Neutrophil (primary cell): Measurements from ENCODE around the gene ABLIM3.

Source experiments
- H3K27ac ChIP-seq: fragments of 200-600 bp; sonication (generic); 2 replicates; pipeline ENCODE4 v1.5.1; 2016; ENCODE audit warnings: mild to moderate bottlenecking, moderate library complexity
- H3K27me3 ChIP-seq: fragments of 200-600 bp; sonication (generic); 2 replicates; pipeline ENCODE4 v1.6.0; 2016; ENCODE audit warnings: mild to moderate bottlenecking
- H3K36me3 ChIP-seq: fragments of 200-600 bp; sonication (generic); 2 replicates; pipeline ENCODE4 v1.5.1; 2017
- H3K4me1 ChIP-seq, 2 experiments: fragments of 200-600 bp in 1 of 2; sonication (generic) in 1 of 2; 1 replicate in 1 of 2; 2 replicates in 1 of 2; pipeline versions ENCODE4 v1.5.1 to v1.6.1; 2013 to 2016; ENCODE audit warnings: low read depth in 1 of 2, low read length in 1 of 2, mild to moderate bottlenecking in 1 of 2, moderate library complexity in 1 of 2; ENCODE audit not compliant: control insufficient read depth in 1 of 2, insufficient read depth in 1 of 2
- H3K4me3 ChIP-seq, 2 experiments: fragments of 200-600 bp in 1 of 2; sonication (generic) in 1 of 2; 1 replicate in 1 of 2; 2 replicates in 1 of 2; pipeline ENCODE4 v1.5.1; 2013 to 2016; ENCODE audit warnings: low read depth in 1 of 2, low read length in 1 of 2, mild to moderate bottlenecking in 1 of 2, moderate library complexity in 1 of 2
- H3K9me3 ChIP-seq: fragments of 200-600 bp; sonication (generic); 2 replicates; pipeline ENCODE4 v1.5.1; 2016
- CTCF ChIP-seq: fragments of 200-600 bp; sonication (generic); IDR thresholded peaks from 2 replicates; pipeline ENCODE4 v1.5.1; 2016; ENCODE audit warnings: antibody characterized with exemption

ABLIM3 gene

GRCh38 chr5:149289301-149289700 lies 148.0 kb downstream of the ABLIM3 start:
- Histone ChIP-seq H3K4me3 (no peak overlapping the region), H3K9me3 (no peaks in the 10 kb centered on the region), H3K27ac (no peak overlapping the region), H3K4me1 (peaks cover 7 to 11% of the 10 kb centered on the region in 2 experiments), H3K36me3 (no peaks in the 10 kb centered on the region), H3K27me3 (peaks cover 4% of the 10 kb centered on the region)
- TF ChIP-seq CTCF: no peak

- Histone ChIP-seq H3K27me3 (peaks cover 28% of the 10 kb centered on the region), H3K27ac (no peak overlapping the region), H3K9me3 (no peaks in the 10 kb centered on the region), H3K4me1 (no peaks in the 10 kb centered on the region), H3K4me3 (no peak overlapping the region), H3K36me3 (no peaks in the 10 kb centered on the region)
- no peak for TF ChIP-seq CTCF
Observed at GRCh38 chr5:149294872-149295829, 153.9 kb downstream of the ABLIM3 start.

GRCh38 chr5:149297340-149298025 lies 156.2 kb downstream of the ABLIM3 start:
- Histone ChIP-seq H3K4me1 (no peaks in the 10 kb centered on the region), H3K36me3 (no peaks in the 10 kb centered on the region), H3K9me3 (no peaks in the 10 kb centered on the region), H3K27ac (no peak overlapping the region), H3K27me3 (peaks cover 33% of the 10 kb centered on the region), H3K4me3 (no peak overlapping the region)
- no peak for TF ChIP-seq CTCF

- no peaks in the 10 kb centered on the region for H3K4me1 ChIP-seq
- no peak overlapping the region for H3K27ac ChIP-seq
- no peaks in the 10 kb centered on the region for H3K9me3 ChIP-seq
- no peak overlapping the region for H3K4me3 ChIP-seq
- H3K36me3 ChIP-seq: no peaks in the 10 kb centered on the region
- H3K27me3 ChIP-seq: peaks cover 29% of the 10 kb centered on the region
- TF ChIP-seq CTCF: no peak
Observed at GRCh38 chr5:149298163-149298562, 156.9 kb downstream of the ABLIM3 start.

- peaks cover 29% of the 10 kb centered on the region for H3K27me3 ChIP-seq
- no peaks in the 10 kb centered on the region for H3K9me3 ChIP-seq
- no peaks in the 10 kb centered on the region for H3K36me3 ChIP-seq
- no peak for TF ChIP-seq CTCF
- H3K27ac ChIP-seq: no peak overlapping the region
- H3K4me3 ChIP-seq: no peak overlapping the region
- no peaks in the 10 kb centered on the region for H3K4me1 ChIP-seq
Observed at GRCh38 chr5:149298842-149299404, 157.6 kb downstream of the ABLIM3 start.
